ENCODE data around the gene GABRB1. TPM values are rescaled to one million over a fixed set of nuclear protein-coding genes. Genes with fewer than 3 reads are reported as not detected.

GABRB1 gene
- total RNA-seq, 1 experiment from 2014 or later = not detected

DNA sequence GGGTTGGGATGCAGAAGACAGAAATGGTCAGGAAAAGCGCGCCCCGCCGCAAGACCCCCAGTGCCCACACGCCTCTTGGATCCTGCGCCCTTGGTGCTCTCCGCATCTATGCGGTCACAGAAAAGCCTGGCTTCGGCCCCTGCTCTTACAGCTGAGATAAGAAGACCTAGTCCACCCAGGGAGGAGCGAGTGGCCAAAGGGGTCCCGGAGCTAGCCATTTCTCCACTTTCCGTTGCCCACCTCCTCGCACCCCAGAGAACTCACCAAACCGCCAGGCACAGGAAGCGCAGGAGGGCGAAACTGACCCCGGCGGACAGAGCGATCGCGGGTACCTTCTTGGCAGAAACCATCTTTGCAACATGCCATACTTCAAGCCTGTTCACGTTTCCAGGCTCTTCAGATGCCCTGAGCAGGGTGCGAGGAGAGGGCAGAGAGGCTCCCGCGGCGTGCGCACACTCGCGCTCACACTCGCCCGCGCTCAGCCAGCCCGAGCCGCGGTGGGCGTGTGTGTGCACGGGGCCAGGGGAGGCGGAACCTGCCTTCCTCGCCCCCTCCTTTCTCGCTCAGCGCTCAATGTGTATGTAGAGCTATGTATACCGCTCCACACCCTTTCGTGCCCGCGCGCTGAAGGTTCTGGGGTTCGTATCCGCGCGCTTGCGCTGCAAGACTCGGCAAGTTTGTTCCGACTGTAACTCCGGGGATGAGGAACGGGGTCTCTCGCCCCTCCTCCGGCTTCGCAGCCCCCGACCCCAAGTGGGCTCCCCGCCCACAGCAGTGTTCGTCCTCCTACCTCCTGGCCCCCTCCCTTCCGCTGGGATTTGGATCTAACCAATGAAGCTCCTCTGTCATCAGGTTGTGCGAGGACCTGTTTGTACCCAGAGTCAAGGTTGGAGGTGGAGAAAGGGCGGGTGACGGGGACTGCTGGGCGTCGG lies 38.0 kb upstream of the GABRB1 start, which contains the start of gene GABRA4:
Gene GABRA4, minus strand, starts transcription at position 507 of the 932 bp plus-strand sequence. Its CDS starts 157 bp downstream, at position 350.
- Histone ChIP-seq H3K79me2 (ENCODE audit: insufficient read depth, low read length) (no peaks in the 10 kb centered on the region), H3K4me2 (ENCODE audit: low read length) (no peak within 1 kb of the TSS), H3K27me3 (ENCODE audit: insufficient read depth, low read length) (no peaks in the 10 kb centered on the region), H4K20me1 (ENCODE audit: insufficient read depth) (no peaks in the 10 kb centered on the region), H3K4me3 (replicated peaks in 1 of 2; ENCODE audit: low read depth in 1 of 2, low read length in 2 of 2) (no peak within 1 kb of the TSS), H3K36me3 (ENCODE audit: control insufficient read depth in 1 of 2, insufficient read depth in 2 of 2, low read length in 2 of 2) (no peaks in the 10 kb centered on the region), H3K9me3 (ENCODE audit: control insufficient read depth in 1 of 2, insufficient read depth in 1 of 2, low read depth in 1 of 2, low read length in 2 of 2) (no peaks in the 10 kb centered on the region), H3K27ac (ENCODE audit: low read depth, low read length) (no peak within 1 kb of the TSS), H3K9ac (ENCODE audit: low read length) (no peak within 1 kb of the TSS), H2AFZ (ENCODE audit: low read depth, low read length, poor library complexity, severe bottlenecking) (no peak within 1 kb of the TSS), H3K9me2 (ENCODE audit: insufficient read depth) (no peaks in the 10 kb centered on the region), H3K4me1 (ENCODE audit: control insufficient read depth in 1 of 2, insufficient read depth in 2 of 2, low read length in 2 of 2) (no peaks in the 10 kb centered on the region)
- BruUV-seq (replicated peaks) = no TSS peak
- DNase-seq (ENCODE audit: low read depth, low spot score) = no peak
- CTCF ChIA-PET = no interaction called here
- intact Hi-C loops (cut with micrococcal nuclease) = no loop called here
- ATAC-seq = no peak
- TF ChIP-seq FOSL1 (IDR thresholded peaks at IDR 0.05; ENCODE audit: low read depth) (no peak), ZNF274 (IDR thresholded peaks at IDR 0.05; ENCODE audit: low read depth, low read length) (no peak), POLR2AphosphoS5 (IDR thresholded peaks at IDR 0.05; ENCODE audit: low read depth, low read length) (no peak), RAD21 (IDR thresholded peaks at IDR 0.05; ENCODE audit: low read depth) (no peak)
- TF ChIP-seq, protein P1, sequence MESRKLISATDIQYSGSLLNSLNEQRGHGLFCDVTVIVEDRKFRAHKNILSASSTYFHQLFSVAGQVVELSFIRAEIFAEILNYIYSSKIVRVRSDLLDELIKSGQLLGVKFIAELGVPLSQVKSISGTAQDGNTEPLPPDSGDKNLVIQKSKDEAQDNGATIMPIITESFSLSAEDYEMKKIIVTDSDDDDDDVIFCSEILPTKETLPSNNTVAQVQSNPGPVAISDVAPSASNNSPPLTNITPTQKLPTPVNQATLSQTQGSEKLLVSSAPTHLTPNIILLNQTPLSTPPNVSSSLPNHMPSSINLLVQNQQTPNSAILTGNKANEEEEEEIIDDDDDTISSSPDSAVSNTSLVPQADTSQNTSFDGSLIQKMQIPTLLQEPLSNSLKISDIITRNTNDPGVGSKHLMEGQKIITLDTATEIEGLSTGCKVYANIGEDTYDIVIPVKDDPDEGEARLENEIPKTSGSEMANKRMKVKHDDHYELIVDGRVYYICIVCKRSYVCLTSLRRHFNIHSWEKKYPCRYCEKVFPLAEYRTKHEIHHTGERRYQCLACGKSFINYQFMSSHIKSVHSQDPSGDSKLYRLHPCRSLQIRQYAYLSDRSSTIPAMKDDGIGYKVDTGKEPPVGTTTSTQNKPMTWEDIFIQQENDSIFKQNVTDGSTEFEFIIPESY (IDR thresholded peaks at IDR 0.05; ENCODE audit: extremely low read depth, insufficient replicate concordance, low read length) = no peak
- TF ChIP-seq, protein P2, sequence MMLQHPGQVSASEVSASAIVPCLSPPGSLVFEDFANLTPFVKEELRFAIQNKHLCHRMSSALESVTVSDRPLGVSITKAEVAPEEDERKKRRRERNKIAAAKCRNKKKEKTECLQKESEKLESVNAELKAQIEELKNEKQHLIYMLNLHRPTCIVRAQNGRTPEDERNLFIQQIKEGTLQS (IDR thresholded peaks at IDR 0.05) = no peak
- RAD21 ChIA-PET (ENCODE audit: low non-redundant PET in 1 of 2, low total read pairs in 2 of 2, uncharacterized antibody in 2 of 2, unreplicated experiment in 2 of 2) = no interaction called here
- POLR2A ChIA-PET = no interaction called here

Measured in HCT116 (cell line).